B cell (primary cell): ENCODE results near the gene COPZ1. TPM values are rescaled to one million over a fixed set of nuclear protein-coding genes. Genes with fewer than 3 reads are reported as not detected.

Experiments
- ATAC-seq: fragments of 200-7000 bp; cut with Tn5 transposase; one replicate; pipeline ENCODE4 v1.10.0; 2021; ENCODE audit warnings: low read depth, mild to moderate bottlenecking, moderate number of reproducible peaks, moderate library complexity
- CTCF ChIA-PET: fragments of 350-600 bp; sonication (Branson Sonifier 250); formaldehyde crosslinking; loops from one replicate; lab custom pipeline; 2021; ENCODE audit warnings: antibody characterized with exemption, inconsistent platforms; lab: Charles Lee
- POLR2A ChIA-PET: fragments of 350-600 bp; sonication (Branson Sonifier 250); formaldehyde crosslinking; loops from one replicate; lab custom pipeline; 2021; ENCODE audit warnings: antibody characterized with exemption; lab: Charles Lee
- DNase-seq: peaks from one replicate; pipeline ENCODE4 v3.0.0; 2013
- H2AFZ ChIP-seq: 2 replicates; pipeline ENCODE4 v1.6.1; 2012; ENCODE audit warnings: mild to moderate bottlenecking, low read depth, low read length; ENCODE audit not compliant: insufficient read depth, poor library complexity, severe bottlenecking
- H3K27ac ChIP-seq, 2 donors: 1 replicate in 1 of 2; 2 replicates in 1 of 2; pipeline ENCODE4 v1.5.1; 2012 to 2013; ENCODE audit warnings: low read length in 2 of 2, mild to moderate bottlenecking in 2 of 2, moderate library complexity in 1 of 2
- H3K27me3 ChIP-seq, 4 experiments: fragments of 200-600 bp in 1 of 4; sonication (generic) in 1 of 4; replicated peaks in 1 of 4; 1 replicate in 2 of 4; 2 replicates in 2 of 4; pipeline versions ENCODE4 v1.6.1 to v1.7.0; 2013 to 2016; ENCODE audit warnings: low read length in 3 of 4, mild to moderate bottlenecking in 2 of 4, mixed read lengths in 1 of 4, moderate library complexity in 1 of 4; ENCODE audit not compliant: insufficient read depth in 4 of 4, control insufficient read depth in 3 of 4; ENCODE audit errors: control extremely low read depth in 1 of 4
- H3K36me3 ChIP-seq, 2 experiments: replicated peaks in 1 of 2; 1 replicate in 1 of 2; 2 replicates in 1 of 2; pipeline versions ENCODE4 v1.6.1 to v1.7.1; 2013; ENCODE audit warnings: low read length in 1 of 2; ENCODE audit not compliant: insufficient read depth in 2 of 2, control insufficient read depth in 1 of 2; ENCODE audit errors: control extremely low read depth in 1 of 2, extremely low read depth in 1 of 2
- H3K4me1 ChIP-seq, 2 donors: fragments of 200-600 bp in 1 of 2; sonication (generic) in 1 of 2; 1 replicate in 1 of 2; 2 replicates in 1 of 2; pipeline versions ENCODE4 v1.5.1 to v1.6.1; 2013 to 2017; ENCODE audit warnings: low read length in 2 of 2; ENCODE audit not compliant: control insufficient read depth in 2 of 2, insufficient read depth in 2 of 2
- H3K4me2 ChIP-seq: replicated peaks from 2 replicates; pipeline ENCODE3; 2012; ENCODE audit warnings: mild to moderate bottlenecking, low read depth, low read length; ENCODE audit not compliant: poor library complexity, severe bottlenecking
- H3K4me3 ChIP-seq, 5 experiments: fragments of 200-600 bp in 1 of 5; sonication (generic) in 1 of 5; 1 replicate in 3 of 5; 2 replicates in 2 of 5; pipeline versions ENCODE4 v1.5.1 to v1.7.0; 2011 to 2016; ENCODE audit warnings: low read length in 4 of 5, mild to moderate bottlenecking in 4 of 5, low read depth in 2 of 5, control low read depth in 1 of 5, moderate library complexity in 1 of 5; ENCODE audit not compliant: insufficient read depth in 1 of 5; ENCODE audit errors: control extremely low read depth in 1 of 5, extremely low read depth in 1 of 5
- H3K79me2 ChIP-seq: fragments of 200-600 bp; sonication (generic); one replicate; pipeline ENCODE4 v1.6.0; 2016; ENCODE audit warnings: low read length; ENCODE audit not compliant: control insufficient read depth, insufficient read depth
- H3K9ac ChIP-seq: fragments of 200-600 bp; sonication (generic); 2 replicates; pipeline ENCODE4 v1.6.1; 2017; ENCODE audit warnings: mild to moderate bottlenecking, low read length, moderate library complexity
- H3K9me3 ChIP-seq, 3 donors: one replicate each; pipeline versions ENCODE4 v1.6.1 to v1.7.1; 2013; ENCODE audit warnings: low read length in 2 of 3; ENCODE audit not compliant: control insufficient read depth in 2 of 3, insufficient read depth in 1 of 3; ENCODE audit errors: control extremely low read depth in 1 of 3
- H4K20me1 ChIP-seq: 2 replicates; pipeline ENCODE4 v1.6.0; 2012; ENCODE audit warnings: mild to moderate bottlenecking, low read length; ENCODE audit not compliant: insufficient read depth, control insufficient read depth, poor library complexity, severe bottlenecking
- H3K27ac Mint-ChIP-seq: one replicate; pipeline ENCODE4 v1.8.0; 2021; ENCODE audit warnings: mixed read lengths
- H3K27me3 Mint-ChIP-seq: one replicate; pipeline ENCODE4 v1.8.0; 2021; ENCODE audit warnings: mixed read lengths
- H3K4me1 Mint-ChIP-seq: one replicate; pipeline ENCODE4 v1.8.0; 2021; ENCODE audit warnings: mixed read lengths
- H3K4me3 Mint-ChIP-seq: one replicate; pipeline ENCODE4 v1.8.0; 2021; ENCODE audit warnings: mixed read lengths
- H3K9me3 Mint-ChIP-seq: one replicate; pipeline ENCODE4 v1.8.0; 2022; ENCODE audit warnings: mixed read lengths; ENCODE audit not compliant: insufficient read depth
- CTCF ChIP-seq: fragments of 200-600 bp; IDR thresholded peaks from one replicate; pipeline ENCODE4 v1.8.0; 2022; ENCODE audit warnings: antibody characterized with exemption, mild to moderate bottlenecking
- EZH2 ChIP-seq: IDR thresholded peaks from 2 replicates; pipeline ENCODE4 v1.6.1; 2012; ENCODE audit warnings: borderline replicate concordance, low read depth, mild to moderate bottlenecking, moderate library complexity, low read length; ENCODE audit not compliant: insufficient read depth, poor library complexity, severe bottlenecking
- WGBS: methylation state at CpG from one replicate; pipeline ENCODE4 v1.1.5; 2013; ENCODE audit warnings: missing lambda C conversion rate; ENCODE audit not compliant: insufficient coverage; 5-methylcytosine and 5-hydroxymethylcytosine counted together
- intact Hi-C: fragments of 100-400 bp; cut with micrococcal nuclease; formaldehyde crosslinking; loops from one replicate; pipeline ENCODE4 v1.10.0; 2022
- polyA plus RNA-seq: library from polyadenylated mRNA; depleted of rRNA; stranded (reverse); fragments of >200 nt; gene quantifications from 2 replicates; pipeline ENCODE4 v1.2.3, GENCODE V29; 2012
- total RNA-seq, 2 donors: library from RNA; stranded (reverse); fragments of 120-200 nt in 1 of 2; gene quantifications; 1 replicate in 1 of 2; 2 replicates in 1 of 2; pipeline versions ENCODE4 v1.2.3 to v1.2.4, GENCODE V29; 2013 to 2022

The COPZ1 gene
- total and polyA plus RNA-seq, 2 donors (not counting 1 experiment from before 2014, with no cell fraction given) = 54.9 to 72.1 TPM

- no peaks in the 10 kb centered on the region for H3K36me3 ChIP-seq
- H3K27me3 ChIP-seq = no peaks in the 10 kb centered on the region
- no peak overlapping the region for H3K4me3 Mint-ChIP-seq
- ChIA-PET CTCF (interaction anchor here (0.8 to 1.8 kb wide), 4 partner anchors 27 to 147 kb away, joined by 3 to 9 read pairs (median 3); no protein-coding TSS in a partner anchor), POLR2A (interaction anchor here (0.5 kb wide), 1 partner anchor 10 kb away, joined by 8 read pairs; no protein-coding TSS in a partner anchor)
- WGBS = no CpG with 5 or more reads among the region's 6 CpGs
- no peaks in the 10 kb centered on the region for H3K27me3 Mint-ChIP-seq
- H3K9me3 ChIP-seq = no peaks in the 10 kb centered on the region
- ATAC-seq = no peak
- H2AFZ ChIP-seq = no peak overlapping the region
- no peak for DNase-seq
- H3K27ac Mint-ChIP-seq = no peak overlapping the region
- TF ChIP-seq CTCF (no peak), EZH2 (no peak)
- no peak overlapping the region for H3K4me2 ChIP-seq
- H3K27ac ChIP-seq = no peak overlapping the region
- intact Hi-C loops = loop anchor here (10.0 kb wide), 1 partner anchor 359 kb away; the partner anchor contains the start of genes HOXC8 and HOXC9
- no peak overlapping the region for H3K9ac ChIP-seq
- no peaks in the 10 kb centered on the region for H4K20me1 ChIP-seq
- peaks cover 18% of the 10 kb centered on the region for H3K4me1 Mint-ChIP-seq
- H3K79me2 ChIP-seq = no peaks in the 10 kb centered on the region
- H3K9me3 Mint-ChIP-seq = no peaks in the 10 kb centered on the region
- peak overlapping the region in 1 of 5 experiments; percentile 11 for H3K4me3 ChIP-seq
- H3K4me1 ChIP-seq = peaks cover 16 to 20% of the 10 kb centered on the region in 2 donors
Measured at GRCh38 chr12:54363618-54364017, 38.7 kb downstream of the COPZ1 start.

- no peaks in the 10 kb centered on the region for H4K20me1 ChIP-seq
- no peak within 1 kb of the TSS for H3K4me3 Mint-ChIP-seq
- no peak within 1 kb of the TSS for H3K27ac ChIP-seq
- ChIA-PET POLR2A (no interaction called here), CTCF (no interaction called here)
- no peak for ATAC-seq
- no peak for DNase-seq
- peaks cover 26% of the 10 kb centered on the region for H3K4me1 Mint-ChIP-seq
- no peaks in the 10 kb centered on the region for H3K27me3 Mint-ChIP-seq
- H3K36me3 ChIP-seq = no peaks in the 10 kb centered on the region
- H3K9ac ChIP-seq = no peak within 1 kb of the TSS
- H3K27me3 ChIP-seq = no peaks in the 10 kb centered on the region
- H2AFZ ChIP-seq = peak within 1 kb of the TSS; percentile 45
- WGBS = 14% methylated on average over 4 of the region's 4 CpGs
- H3K27ac Mint-ChIP-seq = no peak within 1 kb of the TSS
- no peaks in the 10 kb centered on the region for H3K79me2 ChIP-seq
- no peaks in the 10 kb centered on the region for H3K9me3 ChIP-seq
- H3K9me3 Mint-ChIP-seq = no peaks in the 10 kb centered on the region
- H3K4me1 ChIP-seq = peaks cover 16 to 26% of the 10 kb centered on the region in 2 donors
- H3K4me3 ChIP-seq = peak within 1 kb of the TSS in 1 of 5 experiments; percentile 27
- H3K4me2 ChIP-seq = peak within 1 kb of the TSS; percentile 7
- no peak for TF ChIP-seq CTCF
- no peak for TF ChIP-seq EZH2
- intact Hi-C loops = loop anchor here (10.0 kb wide), 1 partner anchor 360 kb away; the partner anchor contains the start of genes HOXC8 and HOXC9
Measured at GRCh38 chr12:54364413-54364812, 39.5 kb downstream of the COPZ1 start, which contains the start of gene GPR84. GPR84 (minus strand) TSS chr12:54364486; CDS start chr12:54363851, 635 bp downstream.
